Ovary (tissue), 9 donors: ENCODE results near the gene DIP2C. TPM values are rescaled to one million over a fixed set of nuclear protein-coding genes. Genes with fewer than 3 reads are reported as not detected.

Experiments used
- DNase-seq, 5 donors: peaks; one replicate each; pipeline ENCODE4 v3.0.0-alpha.2; 2019 to 2020
- H3K27ac ChIP-seq, 2 donors: fragments of 200-600 bp; one replicate each; pipeline versions ENCODE4 v1.5.1 to v1.8.0; 2019 to 2022
- H3K27me3 ChIP-seq: fragments of 200-600 bp; one replicate; pipeline ENCODE4 v1.8.0; 2022
- H3K36me3 ChIP-seq: fragments of 200-600 bp; sonication (generic); one replicate; pipeline ENCODE4 v1.5.1; 2019
- H3K4me1 ChIP-seq: one replicate; pipeline ENCODE4 v1.8.1; 2013; ENCODE audit warnings: mild to moderate bottlenecking, moderate library complexity; ENCODE audit not compliant: insufficient read depth
- H3K4me3 ChIP-seq: fragments of 200-600 bp; sonication (generic); one replicate; pipeline ENCODE4 v1.5.1; 2017
- H3K9me3 ChIP-seq, 2 donors: fragments of 200-600 bp in 1 of 2; sonication (generic) in 1 of 2; one replicate each; pipeline versions ENCODE4 v1.5.1 to v1.8.1; 2013 to 2019; ENCODE audit warnings: mild to moderate bottlenecking in 1 of 2, moderate library complexity in 1 of 2
- CTCF ChIP-seq, 3 donors: fragments of 450-650 bp in 2 of 3; fragments of 200-600 bp in 1 of 3; IDR thresholded peaks; one replicate each; pipeline versions ENCODE4 v1.5.1 to v1.8.0; 2016 to 2022; ENCODE audit warnings: antibody characterized with exemption in 3 of 3, mild to moderate bottlenecking in 1 of 3
- EP300 ChIP-seq: sonication (generic); formaldehyde crosslinking; IDR thresholded peaks from one replicate; pipeline ENCODE4 v1.6.1; 2017; ENCODE audit warnings: antibody characterized with exemption
- POLR2A ChIP-seq: fragments of 450-650 bp; IDR thresholded peaks from one replicate; pipeline ENCODE4 v1.6.1; 2017; ENCODE audit warnings: antibody characterized with exemption, mild to moderate bottlenecking, moderate library complexity
- WGBS, 3 donors: extraction: QIAGEN DNeasy Blood & Tissue Kit in 1 of 3; methylation state at CpG; one replicate each; pipeline versions ENCODE4 v1.1.5 to v1.1.7; 2013 to 2017; 5-methylcytosine and 5-hydroxymethylcytosine counted together
- intact Hi-C, 4 donors: fragments of 100-400 bp; cut with DNase I; formaldehyde crosslinking; loops; one replicate each; pipeline versions ENCODE4 v1.11.0 to v1.15.1; 2022 to 2023
- polyA plus RNA-seq, 2 donors: library from polyadenylated mRNA; stranded (reverse); fragments of 200-250 nt in 1 of 2; fragments of 350-450 nt in 1 of 2; fragmentation: Illumina TruSeq in 1 of 2; extraction: RNeasy Lipid Tissue Mini Kit (QIAGEN cat#74804) in 1 of 2; gene quantifications; one replicate each; pipeline ENCODE4 v1.2.3, GENCODE V29; 2013 to 2014
- total RNA-seq, 7 donors: library from RNA; depleted of rRNA in 2 of 7; stranded (reverse); fragments of >200 nt in 2 of 7; fragmentation: NEBNext Ultra II Directional in 3 of 7; extraction: Animal tissue kit (Norgen Biotek cat#: 25700) in 3 of 7; gene quantifications; one replicate each; pipeline versions ENCODE4 v1.1.0 to v1.2.4, GENCODE V29; 2016 to 2023
- donor health status: DM: no; HTN: no; CAD: no; lungs with moderate emphysema.
- donor health status: DM: no; HTN: no; CAD: no.
- donor health status: Bipolar disorder and iron deficiency.
- donor health status: DM: yes; HTN: yes; CAD: no.
- donor health status: DM: no; HTN: no; CAD: no.
- donor health status: DM: yes; HTN: yes; CAD: no.

The DIP2C gene
- total and polyA plus RNA-seq, 9 donors, result 10.1 to 29.4 (median 22.2) TPM

- WGBS, 3 donors, result 51 to 61% (median 60%) methylated on average over 23 of the region's 23 CpGs
- DNase-seq, result no peak
- no peaks in the 10 kb centered on the region for H3K4me1 ChIP-seq
- H3K27me3 ChIP-seq, result no peaks in the 10 kb centered on the region
- H3K36me3 ChIP-seq, result no peaks in the 10 kb centered on the region
- H3K9me3 ChIP-seq, result no peaks in the 10 kb centered on the region
- TF ChIP-seq POLR2A (no peak), CTCF (IDR thresholded peaks at IDR 0.05) (no peak), EP300 (no peak)
- intact Hi-C loops, result no loop called here
- H3K4me3 ChIP-seq, result no peak overlapping the region
- H3K27ac ChIP-seq, result no peak overlapping the region
Observed at GRCh38 chr10:361203-362081, 328.0 kb downstream of the DIP2C start.

- no peak for DNase-seq
Observed at GRCh38 chr10:360653-361052, 328.8 kb downstream of the DIP2C start.

GRCh38 chr10:359762-360161, 329.7 kb downstream of the DIP2C start:
- WGBS, 3 donors, result 93 to 96% (median 96%) methylated on average over 14 of the region's 14 CpGs
- TF ChIP-seq POLR2A (no peak), CTCF (IDR thresholded peaks at IDR 0.05) (no peak), EP300 (no peak)
- Histone ChIP-seq H3K4me1 (no peaks in the 10 kb centered on the region), H3K4me3 (no peak overlapping the region), H3K27ac (no peak overlapping the region), H3K9me3 (no peaks in the 10 kb centered on the region), H3K27me3 (no peaks in the 10 kb centered on the region), H3K36me3 (no peaks in the 10 kb centered on the region)
- intact Hi-C loops, result no loop called here
- no peak for DNase-seq

More at GRCh38 chr10:360653-361052, 328.8 kb downstream of the DIP2C start:
- Histone ChIP-seq H3K9me3 (no peaks in the 10 kb centered on the region), H3K4me3 (no peak overlapping the region), H3K4me1 (no peaks in the 10 kb centered on the region), H3K36me3 (no peaks in the 10 kb centered on the region), H3K27me3 (no peaks in the 10 kb centered on the region), H3K27ac (no peak overlapping the region)
- 83 to 91% (median 85%) methylated on average over 6 of the region's 6 CpGs for WGBS, 3 donors
- no peak for TF ChIP-seq POLR2A
- no peak for TF ChIP-seq CTCF (IDR thresholded peaks at IDR 0.05)
- no peak for TF ChIP-seq EP300
- intact Hi-C loops, result no loop called here

GRCh38 chr10:359093-359492, 330.4 kb downstream of the DIP2C start:
- Histone ChIP-seq H3K9me3 (no peaks in the 10 kb centered on the region), H3K4me1 (no peaks in the 10 kb centered on the region), H3K4me3 (no peak overlapping the region), H3K27ac (no peak overlapping the region), H3K27me3 (no peaks in the 10 kb centered on the region), H3K36me3 (no peaks in the 10 kb centered on the region)
- intact Hi-C loops, result no loop called here
- no peak for DNase-seq
- TF ChIP-seq EP300, result no peak
- TF ChIP-seq POLR2A, result no peak
- no peak for TF ChIP-seq CTCF (IDR thresholded peaks at IDR 0.05)
- 89 to 92% (median 89%) methylated on average over 18 of the region's 18 CpGs for WGBS, 3 donors
